ENCODE results near the gene PAEP.

The PAEP gene

GRCh38 chr9:135580664-135581380 is 19.3 kb downstream of the PAEP start:
- no peak for DNase-seq

GRCh38 chr9:135581636-135582426 is 20.3 kb downstream of the PAEP start:
- DNase-seq = no peak

- DNase-seq = no peak
Observed at GRCh38 chr9:135582541-135582940, 21.0 kb downstream of the PAEP start.

- DNase-seq = no peak
Observed at GRCh38 chr9:135582966-135583687, 21.6 kb downstream of the PAEP start.

- no peak for DNase-seq
Observed at GRCh38 chr9:135583688-135584011, 22.1 kb downstream of the PAEP start.

GRCh38 chr9:135584371-135584770 is 22.8 kb downstream of the PAEP start:
- DNase-seq = no peak

- no peak for DNase-seq
Observed at GRCh38 chr9:135584934-135585333, 23.4 kb downstream of the PAEP start.

- DNase-seq = no peak
Observed at GRCh38 chr9:135586601-135587109, 25.1 kb downstream of the PAEP start.

- DNase-seq = no peak
Observed at GRCh38 chr9:135587658-135588057, 26.1 kb downstream of the PAEP start.

- DNase-seq = no peak
Observed at GRCh38 chr9:135588371-135588770, 26.8 kb downstream of the PAEP start.

- no peak for DNase-seq
Observed at GRCh38 chr9:135588886-135589595, 27.5 kb downstream of the PAEP start.

GRCh38 chr9:135589596-135590485 is 28.3 kb downstream of the PAEP start:
- no peak for DNase-seq

- DNase-seq = no peak
Observed at GRCh38 chr9:135590486-135591079, 29.0 kb downstream of the PAEP start.

- DNase-seq = no peak
Observed at GRCh38 chr9:135591506-135592330, 30.2 kb downstream of the PAEP start.

- no peak for DNase-seq
Observed at GRCh38 chr9:135592331-135592590, 30.7 kb downstream of the PAEP start.

GRCh38 chr9:135592625-135593024 is 31.1 kb downstream of the PAEP start:
- no peak for DNase-seq

GRCh38 chr9:135596211-135596610 is 34.7 kb downstream of the PAEP start:
- no peak for DNase-seq

- no peak for DNase-seq
Observed at GRCh38 chr9:135600296-135600817, 38.8 kb downstream of the PAEP start.

GRCh38 chr9:135601988-135602387 is 40.4 kb downstream of the PAEP start:
- no peak for DNase-seq

GRCh38 chr9:135602789-135603481 is 41.4 kb downstream of the PAEP start:
- DNase-seq = peak; percentile 40
